GM18520 (cell line): ENCODE results near the gene C16orf92.
"Not testable (repeated sequence)": the region's sequence is repeated elsewhere in the genome, so short reads cannot be mapped to it uniquely, and the experiment has no call there.

Experiments used
- ATAC-seq: cut with Tn5 transposase; IDR thresholded peaks from one replicate; pipeline ENCODE4 v1.9.1; 2021; ENCODE audit not compliant: unreplicated experiment

C16orf92 gene

GRCh38 chr16:30025156-30025555 lies 2.2 kb downstream of the C16orf92 start:
- ATAC-seq, result no peak

GRCh38 chr16:30025574-30025973 lies 2.6 kb downstream of the C16orf92 start:
- no peak for ATAC-seq

- ATAC-seq, result no peak
Measured at GRCh38 chr16:30026449-30026848, 3.5 kb downstream of the C16orf92 start.

- no peak for ATAC-seq
Measured at GRCh38 chr16:30027588-30028437, 4.8 kb downstream of the C16orf92 start.

- no peak for ATAC-seq
Measured at GRCh38 chr16:30028438-30029076, 5.6 kb downstream of the C16orf92 start.

- ATAC-seq, result no peak
Measured at GRCh38 chr16:30030011-30030685, 7.2 kb downstream of the C16orf92 start.

GRCh38 chr16:30030841-30031413 lies 7.9 kb downstream of the C16orf92 start, which contains the start of gene TLCD3B:
TSS of gene TLCD3B (minus strand) at chr16:30031271. CDS start at chr16:30030527, 744 bp downstream.
- ATAC-seq, result no peak

- ATAC-seq, result no peak
Measured at GRCh38 chr16:30031477-30031918, 8.5 kb downstream of the C16orf92 start.

- ATAC-seq, result no peak
Measured at GRCh38 chr16:30032083-30032819, 9.3 kb downstream of the C16orf92 start.

- no peak for ATAC-seq
Measured at GRCh38 chr16:30033270-30033669, 10.3 kb downstream of the C16orf92 start.

GRCh38 chr16:30040221-30040620 lies 17.2 kb downstream of the C16orf92 start:
- no peak for ATAC-seq

- not testable (repeated sequence) for ATAC-seq
Measured at GRCh38 chr16:30040690-30041089, 17.7 kb downstream of the C16orf92 start.

- no peak for ATAC-seq
Measured at GRCh38 chr16:30041841-30042240, 18.8 kb downstream of the C16orf92 start.

- ATAC-seq, result no peak
Measured at GRCh38 chr16:30046178-30046577, 23.2 kb downstream of the C16orf92 start.

GRCh38 chr16:30046588-30046987 lies 23.6 kb downstream of the C16orf92 start:
- ATAC-seq, result no peak

GRCh38 chr16:30049871-30050270 lies 26.9 kb downstream of the C16orf92 start:
- ATAC-seq, result no peak

- ATAC-seq, result no peak
Measured at GRCh38 chr16:30051518-30051917, 28.5 kb downstream of the C16orf92 start.

- no peak for ATAC-seq
Measured at GRCh38 chr16:30052671-30053372, 29.8 kb downstream of the C16orf92 start.

GRCh38 chr16:30053376-30054015 lies 30.5 kb downstream of the C16orf92 start:
- no peak for ATAC-seq
